ENCODE data around the gene SLC9A5.

SLC9A5 gene, protein sequence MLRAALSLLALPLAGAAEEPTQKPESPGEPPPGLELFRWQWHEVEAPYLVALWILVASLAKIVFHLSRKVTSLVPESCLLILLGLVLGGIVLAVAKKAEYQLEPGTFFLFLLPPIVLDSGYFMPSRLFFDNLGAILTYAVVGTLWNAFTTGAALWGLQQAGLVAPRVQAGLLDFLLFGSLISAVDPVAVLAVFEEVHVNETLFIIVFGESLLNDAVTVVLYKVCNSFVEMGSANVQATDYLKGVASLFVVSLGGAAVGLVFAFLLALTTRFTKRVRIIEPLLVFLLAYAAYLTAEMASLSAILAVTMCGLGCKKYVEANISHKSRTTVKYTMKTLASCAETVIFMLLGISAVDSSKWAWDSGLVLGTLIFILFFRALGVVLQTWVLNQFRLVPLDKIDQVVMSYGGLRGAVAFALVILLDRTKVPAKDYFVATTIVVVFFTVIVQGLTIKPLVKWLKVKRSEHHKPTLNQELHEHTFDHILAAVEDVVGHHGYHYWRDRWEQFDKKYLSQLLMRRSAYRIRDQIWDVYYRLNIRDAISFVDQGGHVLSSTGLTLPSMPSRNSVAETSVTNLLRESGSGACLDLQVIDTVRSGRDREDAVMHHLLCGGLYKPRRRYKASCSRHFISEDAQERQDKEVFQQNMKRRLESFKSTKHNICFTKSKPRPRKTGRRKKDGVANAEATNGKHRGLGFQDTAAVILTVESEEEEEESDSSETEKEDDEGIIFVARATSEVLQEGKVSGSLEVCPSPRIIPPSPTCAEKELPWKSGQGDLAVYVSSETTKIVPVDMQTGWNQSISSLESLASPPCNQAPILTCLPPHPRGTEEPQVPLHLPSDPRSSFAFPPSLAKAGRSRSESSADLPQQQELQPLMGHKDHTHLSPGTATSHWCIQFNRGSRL

DNA sequence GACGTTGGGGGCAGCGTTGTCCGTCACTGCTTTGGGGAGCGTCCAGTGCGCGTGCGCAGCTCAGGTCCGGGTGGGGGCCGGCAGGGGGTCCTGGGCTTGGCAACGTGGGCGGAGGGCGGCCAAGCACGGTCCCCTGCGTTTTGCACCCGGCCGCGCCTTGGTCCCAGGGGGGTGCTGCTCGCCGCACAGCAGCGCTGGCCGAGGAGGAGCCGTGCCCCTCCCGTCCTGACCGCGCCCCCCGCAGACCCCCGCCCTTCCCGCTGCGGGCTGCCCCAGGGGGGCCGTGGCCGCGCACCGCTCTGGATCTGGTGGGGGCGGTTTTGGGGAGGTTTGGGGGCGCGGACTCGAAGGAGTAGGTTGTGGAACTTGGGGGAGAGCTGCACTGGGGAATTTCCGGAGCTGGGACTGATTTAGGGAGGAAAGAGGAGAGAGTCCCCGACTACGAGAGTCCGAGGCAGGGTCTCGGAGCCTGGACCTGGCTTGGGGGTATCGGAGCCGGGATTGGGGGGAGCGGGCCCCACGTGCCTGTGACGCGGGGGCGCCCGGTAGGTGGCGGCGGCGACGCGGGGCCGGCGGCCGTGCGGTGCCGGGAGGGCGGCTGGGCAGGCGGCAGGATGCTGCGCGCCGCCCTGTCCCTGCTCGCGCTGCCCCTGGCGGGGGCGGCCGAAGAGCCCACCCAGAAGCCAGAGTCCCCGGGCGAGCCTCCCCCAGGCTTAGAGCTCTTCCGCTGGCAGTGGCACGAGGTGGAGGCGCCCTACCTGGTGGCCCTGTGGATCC is at the start of gene SLC9A5:
SLC9A5 (plus strand) TSS at position 579 of the 777 bp plus-strand sequence; CDS start at position 615, 36 bp downstream.
- POLR2A ChIA-PET: interaction anchor here (0.8 to 5.3 kb wide), 15 partner anchors 11 to 179 kb away, joined by 3 to 41 read pairs (median 3); partner anchors contain the start of genes PLEKHG4 and TMEM208
- DNase-seq (ENCODE audit: extremely low spot score): peak; percentile 46
- TF ChIP-seq ARNT (IDR thresholded peaks at IDR 0.05) (no peak), L3MBTL2 (conservative IDR thresholded peaks at IDR 0.05) (peak; percentile 70)
- CTCF ChIA-PET: interaction anchor here (0.6 to 2.7 kb wide), 2 partner anchors 12 to 380 kb away, joined by 3 to 10 read pairs; no protein-coding TSS in a partner anchor

DNA sequence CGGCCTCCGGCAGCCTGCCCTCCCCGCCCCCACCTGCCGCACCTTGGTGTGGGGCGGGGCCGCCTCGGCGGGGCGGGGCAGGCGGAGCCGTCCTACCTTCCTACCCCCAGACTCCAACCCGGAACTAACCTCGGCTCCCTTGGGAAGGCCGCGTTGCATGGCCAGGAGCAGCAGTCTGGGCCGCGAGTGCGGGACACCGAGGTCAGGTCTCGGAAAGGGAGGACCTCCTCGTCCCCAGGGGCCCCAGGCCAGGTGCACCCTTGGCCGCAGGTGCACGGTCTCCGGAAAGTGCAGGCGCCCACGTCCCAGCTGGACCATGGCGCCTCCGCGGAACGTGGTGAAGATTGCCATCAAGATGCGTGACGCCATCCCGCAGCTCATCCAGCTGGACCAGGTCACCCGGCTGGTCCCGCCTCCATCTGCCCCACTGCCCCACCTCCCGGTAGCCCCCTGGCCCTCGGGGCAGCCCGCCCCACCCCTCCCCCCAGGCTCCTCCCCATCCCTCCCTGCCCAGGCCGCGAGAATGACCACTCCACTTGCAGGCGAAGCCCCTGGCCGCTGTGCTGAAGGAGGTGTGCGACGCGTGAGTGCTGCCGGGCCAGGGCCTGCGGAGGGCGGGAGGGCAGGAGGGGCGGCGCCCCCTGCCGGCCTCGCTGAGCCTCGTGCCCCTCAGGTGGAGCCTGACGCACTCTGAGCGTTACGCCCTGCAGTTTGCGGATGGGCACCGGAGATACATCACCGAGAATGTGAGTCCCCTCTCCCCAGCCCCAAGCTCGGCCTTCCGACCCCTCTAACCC is 49.6 kb upstream of the SLC9A5 start, which contains the start of gene ELMO3:
ELMO3 (plus strand) TSS at position 121 of the 797 bp plus-strand sequence; CDS start at position 317, 196 bp downstream.
- DNase-seq (ENCODE audit: extremely low spot score): no peak
- CTCF ChIA-PET: no interaction called here
- no peak for TF ChIP-seq ARNT (IDR thresholded peaks at IDR 0.05)
- TF ChIP-seq FOXM1 (IDR thresholded peaks at IDR 0.05; ENCODE audit: borderline replicate concordance): no peak
- no peak for TF ChIP-seq FOXK2 (IDR thresholded peaks at IDR 0.05)
- TF ChIP-seq ZNF384 (IDR thresholded peaks at IDR 0.05): no peak
- no peak for TF ChIP-seq PKNOX1 (IDR thresholded peaks at IDR 0.05)
- no peak for TF ChIP-seq ELF4 (IDR thresholded peaks at IDR 0.05)
- no peak for TF ChIP-seq BHLHE40 (IDR thresholded peaks at IDR 0.05; ENCODE audit: borderline replicate concordance)
- no peak for TF ChIP-seq SP1 (IDR thresholded peaks at IDR 0.05)
- TF ChIP-seq LEF1 (IDR thresholded peaks at IDR 0.05; ENCODE audit: borderline replicate concordance): no peak
- TF ChIP-seq HDGF (IDR thresholded peaks at IDR 0.05; ENCODE audit: borderline replicate concordance): no peak
- no peak for TF ChIP-seq SUZ12 (IDR thresholded peaks at IDR 0.05)
- TF ChIP-seq NFRKB (IDR thresholded peaks at IDR 0.05): no peak
- no peak for TF ChIP-seq FOXA1 (IDR thresholded peaks at IDR 0.05)
- POLR2A ChIA-PET: no interaction called here

- no peak for DNase-seq (ENCODE audit: extremely low spot score)
- TF ChIP-seq SP1 (IDR thresholded peaks at IDR 0.05): no peak
- no peak for TF ChIP-seq ELF4 (IDR thresholded peaks at IDR 0.05)
- no peak for TF ChIP-seq FOXA1 (IDR thresholded peaks at IDR 0.05)
- TF ChIP-seq ZNF384 (IDR thresholded peaks at IDR 0.05): no peak
- TF ChIP-seq NFRKB (IDR thresholded peaks at IDR 0.05): no peak
- TF ChIP-seq PKNOX1 (IDR thresholded peaks at IDR 0.05): no peak
- no peak for TF ChIP-seq L3MBTL2 (conservative IDR thresholded peaks at IDR 0.05)
- TF ChIP-seq FOXM1 (IDR thresholded peaks at IDR 0.05; ENCODE audit: borderline replicate concordance): no peak
- no peak for TF ChIP-seq HDGF (IDR thresholded peaks at IDR 0.05; ENCODE audit: borderline replicate concordance)
- ChIA-PET POLR2A (no interaction called here), CTCF (no interaction called here)
Measured at GRCh38 chr16:67199808-67200198, 49.0 kb upstream of the SLC9A5 start.

GRCh38 chr16:67200491-67200890 is 48.3 kb upstream of the SLC9A5 start:
- no peak for TF ChIP-seq LEF1 (IDR thresholded peaks at IDR 0.05; ENCODE audit: borderline replicate concordance)
- ChIA-PET CTCF (no interaction called here), POLR2A (no interaction called here)
- DNase-seq (ENCODE audit: extremely low spot score): no peak

- TF ChIP-seq FOXK2 (IDR thresholded peaks at IDR 0.05) (no peak), L3MBTL2 (conservative IDR thresholded peaks at IDR 0.05) (no peak), FOXA1 (IDR thresholded peaks at IDR 0.05) (no peak), ZNF384 (IDR thresholded peaks at IDR 0.05) (no peak), SUZ12 (IDR thresholded peaks at IDR 0.05) (no peak), NFRKB (IDR thresholded peaks at IDR 0.05) (no peak), FOXM1 (IDR thresholded peaks at IDR 0.05; ENCODE audit: borderline replicate concordance) (no peak), LEF1 (IDR thresholded peaks at IDR 0.05; ENCODE audit: borderline replicate concordance) (no peak), CTBP1 (IDR thresholded peaks at IDR 0.05; ENCODE audit: borderline replicate concordance) (no peak), PKNOX1 (IDR thresholded peaks at IDR 0.05) (no peak), ARNT (IDR thresholded peaks at IDR 0.05) (no peak), ELF4 (IDR thresholded peaks at IDR 0.05) (no peak), BHLHE40 (IDR thresholded peaks at IDR 0.05; ENCODE audit: borderline replicate concordance) (no peak), SP1 (IDR thresholded peaks at IDR 0.05) (no peak), HDGF (IDR thresholded peaks at IDR 0.05; ENCODE audit: borderline replicate concordance) (no peak), TARDBP (IDR thresholded peaks at IDR 0.05) (no peak)
- ChIA-PET POLR2A (interaction anchor here (1.1 kb wide), 1 partner anchor 45 kb away, joined by 4 read pairs; no protein-coding TSS in a partner anchor), CTCF (interaction anchor here (0.6 kb wide), 1 partner anchor 17 kb away, joined by 5 read pairs; no protein-coding TSS in a partner anchor)
Measured at GRCh38 chr16:67201411-67202345, 47.1 kb upstream of the SLC9A5 start.

More at GRCh38 chr16:67201411-67202345, 47.1 kb upstream of the SLC9A5 start:
- DNase-seq (ENCODE audit: extremely low spot score): no peak

Data from HEK293T (cell line).